ENCODE measurements around the gene MAD1L1.

MAD1L1 gene

GRCh38 chr7:2049111-2049781, 183.5 kb downstream of the MAD1L1 start:
- Histone ChIP-seq H3K9me3 (ENCODE audit: control insufficient read depth, insufficient read depth, low read depth, low read length) (no peaks in the 10 kb centered on the region), H3K36me3 (ENCODE audit: control insufficient read depth in 2 of 2, insufficient read depth in 1 of 2, low read length in 2 of 2) (peaks cover 0 to 2% of the 10 kb centered on the region in 2 experiments; a peak in 1 of 3 replicates), H3K4me3 (ENCODE audit: low read depth, low read length) (no peak overlapping the region), H3K4me1 (ENCODE audit: control insufficient read depth, insufficient read depth, low read length) (no peaks in the 10 kb centered on the region), H3K27ac (ENCODE audit: extremely low read depth, low read depth, low read length) (no peak overlapping the region)
- POLR2A ChIA-PET: no interaction called here
- CTCF ChIA-PET: no interaction called here
- no peak for TF ChIP-seq ZNF701 (tag by site-specific recombination; IDR thresholded peaks at IDR 0.05)
- peak; percentile 48 for TF ChIP-seq ZIC2 (tag by site-specific recombination; IDR thresholded peaks at IDR 0.05)
- TF ChIP-seq HIC1 (tag by site-specific recombination; IDR thresholded peaks at IDR 0.05): 0 out of 2 replicates have a peak, but pooled peaks have one; percentile 36

DNA sequence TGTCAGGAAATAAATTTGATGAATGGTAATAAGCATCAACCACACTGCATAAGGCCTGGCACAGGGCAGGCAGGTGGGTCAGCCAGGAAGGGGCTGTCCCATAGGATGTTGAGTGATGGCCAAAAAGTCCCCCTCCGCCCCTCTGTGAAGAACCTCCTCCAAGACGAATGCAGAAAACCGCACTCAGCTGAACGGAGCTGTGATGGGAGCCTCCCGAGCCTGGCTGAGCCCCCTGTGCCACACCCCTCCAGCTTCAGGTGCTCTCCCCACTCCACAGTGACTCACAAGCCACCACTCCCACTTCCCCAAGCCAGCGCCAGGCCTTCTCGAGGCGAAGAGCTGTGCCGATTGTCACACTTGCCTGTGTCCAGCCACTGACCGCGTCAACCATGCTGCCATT, 184.2 kb downstream of the MAD1L1 start:
- Histone ChIP-seq H3K9me3 (ENCODE audit: control insufficient read depth, insufficient read depth, low read depth, low read length) (no peaks in the 10 kb centered on the region), H3K4me3 (ENCODE audit: low read depth, low read length) (no peak overlapping the region), H3K36me3 (ENCODE audit: control insufficient read depth in 2 of 2, insufficient read depth in 1 of 2, low read length in 2 of 2) (peaks cover 0 to 7% of the 10 kb centered on the region in 2 experiments; a peak in 1 of 3 replicates), H3K4me1 (ENCODE audit: control insufficient read depth, insufficient read depth, low read length) (no peaks in the 10 kb centered on the region), H3K27ac (ENCODE audit: extremely low read depth, low read depth, low read length) (no peak overlapping the region)
- ChIA-PET POLR2A (no interaction called here), CTCF (no interaction called here)
- no peak for TF ChIP-seq ZBTB1 (tag by site-specific recombination; IDR thresholded peaks at IDR 0.05)
- TF ChIP-seq, protein P1, sequence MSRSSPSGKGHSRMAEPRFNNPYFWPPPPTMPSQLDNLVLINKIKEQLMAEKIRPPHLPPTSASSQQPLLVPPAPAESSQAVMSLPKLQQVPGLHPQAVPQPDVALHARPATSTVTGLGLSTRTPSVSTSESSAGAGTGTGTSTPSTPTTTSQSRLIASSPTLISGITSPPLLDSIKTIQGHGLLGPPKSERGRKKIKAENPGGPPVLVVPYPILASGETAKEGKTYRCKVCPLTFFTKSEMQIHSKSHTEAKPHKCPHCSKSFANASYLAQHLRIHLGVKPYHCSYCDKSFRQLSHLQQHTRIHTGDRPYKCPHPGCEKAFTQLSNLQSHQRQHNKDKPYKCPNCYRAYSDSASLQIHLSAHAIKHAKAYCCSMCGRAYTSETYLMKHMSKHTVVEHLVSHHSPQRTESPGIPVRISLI (tag by site-specific recombination; IDR thresholded peaks at IDR 0.05): no peak
- no peak for TF ChIP-seq ZNF596 (tag by site-specific recombination; IDR thresholded peaks at IDR 0.05)
- no peak for TF ChIP-seq OSR2 (tag by site-specific recombination; IDR thresholded peaks at IDR 0.05)
- no peak for TF ChIP-seq ZNF623 (tag by site-specific recombination; IDR thresholded peaks at IDR 0.05)
- no peak for TF ChIP-seq ZBTB21 (tag by site-specific recombination; IDR thresholded peaks at IDR 0.05)
- TF ChIP-seq KLF1 (tag by site-specific recombination; IDR thresholded peaks at IDR 0.05): no peak
- TF ChIP-seq SETDB1 (IDR thresholded peaks at IDR 0.05; ENCODE audit: insufficient read length, low read length): no peak

- no peak overlapping the region for H3K27ac ChIP-seq (ENCODE audit: extremely low read depth, low read depth, low read length)
- CTCF ChIA-PET: no interaction called here
Observed at GRCh38 chr7:2048006-2048405, 184.7 kb downstream of the MAD1L1 start.

More at GRCh38 chr7:2048006-2048405, 184.7 kb downstream of the MAD1L1 start:
- no peaks in the 10 kb centered on the region for H3K4me1 ChIP-seq (ENCODE audit: control insufficient read depth, insufficient read depth, low read length)
- no peaks in the 10 kb centered on the region for H3K9me3 ChIP-seq (ENCODE audit: control insufficient read depth, insufficient read depth, low read depth, low read length)
- TF ChIP-seq ZBTB26 (tag by site-specific recombination; optimal IDR thresholded peaks at IDR 0.05): peak; percentile 4
- TF ChIP-seq ZNF280C (tag by site-specific recombination; IDR thresholded peaks at IDR 0.05): no peak
- peaks cover 0 to 9% of the 10 kb centered on the region in 2 experiments; a peak in 1 of 3 replicates for H3K36me3 ChIP-seq (ENCODE audit: control insufficient read depth in 2 of 2, insufficient read depth in 1 of 2, low read length in 2 of 2)
- POLR2A ChIA-PET: no interaction called here
- no peak overlapping the region for H3K4me3 ChIP-seq (ENCODE audit: low read depth, low read length)

Data from HEK293 (cell line).